Left ventricle myocardium inferior (tissue), 1 donor: Measurements from ENCODE around the gene RPS27A. TPM values are rescaled to one million over a fixed set of nuclear protein-coding genes. Genes with fewer than 3 reads are reported as not detected.
A peak's percentile ranks its signal among the peaks of the same experiment; 100 is the strongest.

Source experiments
- DNase-seq: peaks from one replicate; pipeline ENCODE4 v3.0.0-alpha.2; 2020
- H3K27ac ChIP-seq: fragments of 200-600 bp; replicated peaks from 2 replicates; pipeline ENCODE4 v1.8.0; 2021
- H3K27me3 ChIP-seq: fragments of 200-600 bp; 2 replicates; pipeline ENCODE4 v1.8.0; 2021; ENCODE audit warnings: low read depth
- H3K36me3 ChIP-seq: fragments of 200-600 bp; 2 replicates; pipeline ENCODE4 v1.8.0; 2021
- H3K4me1 ChIP-seq: fragments of 200-600 bp; 2 replicates; pipeline ENCODE4 v1.8.0; 2021
- H3K4me3 ChIP-seq: fragments of 200-600 bp; 2 replicates; pipeline ENCODE4 v1.8.0; 2021; ENCODE audit warnings: mild to moderate bottlenecking, moderate library complexity
- H3K9me3 ChIP-seq: fragments of 200-600 bp; replicated peaks from 2 replicates; pipeline ENCODE4 v1.8.0; 2021
- CTCF ChIP-seq: fragments of 200-600 bp; IDR thresholded peaks from 2 replicates; pipeline ENCODE4 v1.8.0; 2021; ENCODE audit warnings: antibody characterized with exemption, mild to moderate bottlenecking, borderline replicate concordance
- intact Hi-C: fragments of 100-400 bp; cut with micrococcal nuclease; formaldehyde crosslinking; loops from one replicate; pipeline ENCODE4 v1.11.0; 2022
- total RNA-seq: library from RNA; stranded (reverse); fragmentation: NEBNext Ultra II Directional; extraction: Animal tissue kit (Norgen Biotek cat#: 25700); gene quantifications from one replicate; pipeline ENCODE4 v1.2.1, GENCODE V29; 2021
- donor health status: DM: no; HTN: yes; CAD: no; lungs with severe emphysema.

The RPS27A gene
- total RNA-seq, 1 donor from 2014 or later = 459 TPM

- Histone ChIP-seq H3K27me3 (no peaks in the 10 kb centered on the region), H3K4me3 (no peak overlapping the region), H3K4me1 (peaks cover 57% of the 10 kb centered on the region), H3K27ac (peak overlapping the region; percentile 39), H3K9me3 (no peaks in the 10 kb centered on the region), H3K36me3 (no peaks in the 10 kb centered on the region)
- intact Hi-C loops = no loop called here
- no peak for DNase-seq
- no peak for TF ChIP-seq CTCF
Measured at GRCh38 chr2:55228226-55228563, 4.3 kb upstream of the RPS27A start.

- Histone ChIP-seq H3K4me3 (no peak overlapping the region), H3K27ac (no peak overlapping the region), H3K9me3 (no peaks in the 10 kb centered on the region), H3K36me3 (peaks cover 4% of the 10 kb centered on the region), H3K4me1 (peaks cover 59% of the 10 kb centered on the region), H3K27me3 (no peaks in the 10 kb centered on the region)
- no peak for DNase-seq
- intact Hi-C loops = no loop called here
- TF ChIP-seq CTCF = no peak
Measured at GRCh38 chr2:55229221-55229620, 3.3 kb upstream of the RPS27A start.

GRCh38 chr2:55230551-55230950, 1.9 kb upstream of the RPS27A start:
- Histone ChIP-seq H3K27ac (no peak overlapping the region), H3K4me1 (peaks cover 60% of the 10 kb centered on the region), H3K27me3 (no peaks in the 10 kb centered on the region), H3K9me3 (no peaks in the 10 kb centered on the region), H3K4me3 (no peak overlapping the region), H3K36me3 (peaks cover 18% of the 10 kb centered on the region)
- intact Hi-C loops = no loop called here
- DNase-seq = no peak
- TF ChIP-seq CTCF = no peak

GRCh38 chr2:55231546-55232083, 873 bp upstream of the RPS27A start:
- Histone ChIP-seq H3K27ac (peak overlapping the region; percentile 97), H3K36me3 (peaks cover 28% of the 10 kb centered on the region), H3K27me3 (no peaks in the 10 kb centered on the region), H3K9me3 (no peaks in the 10 kb centered on the region), H3K4me3 (peak overlapping the region; percentile 96), H3K4me1 (peaks cover 60% of the 10 kb centered on the region)
- intact Hi-C loops = no loop called here
- TF ChIP-seq CTCF = no peak
- no peak for DNase-seq

GRCh38 chr2:55232863-55233657, 572 bp downstream of the RPS27A start:
- peak overlapping the region; percentile 96 for H3K4me3 ChIP-seq
- DNase-seq = no peak
- H3K36me3 ChIP-seq = peaks cover 41% of the 10 kb centered on the region
- no peaks in the 10 kb centered on the region for H3K9me3 ChIP-seq
- TF ChIP-seq CTCF = no peak
- intact Hi-C loops = no loop called here
- H3K27ac ChIP-seq = peak overlapping the region; percentile 97
- H3K27me3 ChIP-seq = no peaks in the 10 kb centered on the region
- peaks cover 49% of the 10 kb centered on the region for H3K4me1 ChIP-seq
